ENCODE results near the gene CNTNAP2.
"Not testable (repeated sequence)": the region's sequence is repeated elsewhere in the genome, so short reads cannot be mapped to it uniquely, and the experiment has no call there.

The CNTNAP2 gene

GRCh38 chr7:148261996-148262688 lies 2145.5 kb downstream of the CNTNAP2 start:
- no peak for DNase-seq

DNA sequence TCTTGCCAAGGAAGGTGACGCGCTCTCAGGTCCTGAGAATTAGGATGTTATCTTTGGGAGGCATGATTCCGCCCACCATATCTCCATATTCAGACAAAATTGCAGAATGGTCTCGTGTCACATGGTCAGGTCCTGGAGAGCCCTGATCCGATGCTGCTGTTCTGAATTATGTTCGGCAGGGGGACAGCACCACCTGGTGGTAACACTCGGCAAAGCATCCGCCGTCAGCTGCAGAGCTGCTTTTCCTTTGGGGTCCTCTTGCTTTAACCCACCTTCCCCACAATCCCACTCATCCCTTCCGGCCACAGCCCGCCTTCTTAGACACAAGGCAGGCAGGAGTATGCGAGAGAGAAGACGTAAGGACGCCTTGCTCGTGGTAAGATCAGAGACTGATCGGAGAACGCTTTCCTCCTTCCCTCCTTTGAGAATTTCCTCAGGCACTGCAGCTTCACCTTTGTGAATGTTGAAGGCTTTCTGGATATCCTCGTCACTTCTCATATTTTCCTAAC lies 2146.2 kb downstream of the CNTNAP2 start:
- DNase-seq: peak in 1 of 2 experiments; percentile 12

GRCh38 chr7:148264933-148265557 lies 2148.4 kb downstream of the CNTNAP2 start:
- no peak for DNase-seq

DNA sequence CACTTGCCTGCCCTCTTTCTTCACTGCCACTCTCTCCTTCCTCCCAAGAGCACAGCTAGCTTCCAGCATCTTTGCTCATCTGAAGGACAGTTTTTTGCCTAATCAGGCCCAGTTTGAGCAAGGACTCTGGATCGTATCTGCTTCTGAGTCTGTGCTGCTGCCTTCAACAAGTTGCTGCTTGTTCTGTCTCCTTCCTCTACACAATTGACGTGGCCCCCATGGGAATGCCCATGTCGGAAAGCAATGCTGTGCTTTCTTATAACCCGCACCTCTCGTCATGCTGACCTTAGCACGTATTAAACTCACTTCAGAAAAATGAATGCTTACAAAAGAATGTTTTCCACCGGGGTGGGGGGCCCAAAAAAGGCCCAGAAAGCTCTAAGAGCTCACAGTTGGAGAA lies 2149.3 kb downstream of the CNTNAP2 start:
- DNase-seq: no peak

GRCh38 chr7:148266795-148267194 lies 2150.2 kb downstream of the CNTNAP2 start:
- no peak for DNase-seq

DNA sequence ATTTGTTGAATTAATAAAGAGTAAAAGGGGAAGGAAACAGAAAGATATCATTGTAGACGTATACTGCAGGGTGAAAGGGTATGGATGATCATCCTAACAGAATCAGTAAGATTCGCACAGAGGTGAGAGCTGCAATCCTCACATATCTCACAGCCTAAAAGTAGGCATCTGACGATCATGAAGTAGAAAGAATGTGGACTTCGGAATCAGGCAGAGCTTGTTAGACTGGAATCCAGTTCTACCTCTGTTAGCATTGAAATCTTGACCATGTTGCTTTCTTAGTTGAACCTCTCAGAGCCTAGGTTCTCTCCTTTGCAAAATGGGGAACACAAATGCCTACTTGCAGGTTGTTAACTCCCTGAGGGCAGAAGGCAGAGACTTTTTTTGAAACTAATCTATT lies 2154.0 kb downstream of the CNTNAP2 start:
- DNase-seq: no peak

DNA sequence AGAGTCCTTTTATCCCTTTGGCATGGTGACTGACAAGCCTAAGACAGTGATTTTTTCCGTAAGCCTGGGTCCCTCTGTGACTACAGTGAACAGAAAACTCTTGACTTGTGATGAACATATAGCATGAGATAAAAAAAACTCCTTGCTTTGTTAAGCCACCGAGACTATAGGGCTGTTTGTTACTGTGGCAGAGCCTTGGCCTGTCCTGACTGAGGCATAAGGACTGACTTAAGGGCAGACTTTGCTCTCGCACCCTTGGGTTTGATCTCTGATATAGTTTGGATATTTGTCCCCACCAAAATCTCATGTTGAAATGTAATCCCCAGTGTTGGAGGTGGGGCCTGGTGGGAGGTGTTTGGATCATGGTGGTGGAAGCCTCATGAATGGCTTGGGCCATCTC lies 2157.5 kb downstream of the CNTNAP2 start:
- no peak for DNase-seq

GRCh38 chr7:148275359-148275890 lies 2158.8 kb downstream of the CNTNAP2 start:
- no peak for DNase-seq

DNA sequence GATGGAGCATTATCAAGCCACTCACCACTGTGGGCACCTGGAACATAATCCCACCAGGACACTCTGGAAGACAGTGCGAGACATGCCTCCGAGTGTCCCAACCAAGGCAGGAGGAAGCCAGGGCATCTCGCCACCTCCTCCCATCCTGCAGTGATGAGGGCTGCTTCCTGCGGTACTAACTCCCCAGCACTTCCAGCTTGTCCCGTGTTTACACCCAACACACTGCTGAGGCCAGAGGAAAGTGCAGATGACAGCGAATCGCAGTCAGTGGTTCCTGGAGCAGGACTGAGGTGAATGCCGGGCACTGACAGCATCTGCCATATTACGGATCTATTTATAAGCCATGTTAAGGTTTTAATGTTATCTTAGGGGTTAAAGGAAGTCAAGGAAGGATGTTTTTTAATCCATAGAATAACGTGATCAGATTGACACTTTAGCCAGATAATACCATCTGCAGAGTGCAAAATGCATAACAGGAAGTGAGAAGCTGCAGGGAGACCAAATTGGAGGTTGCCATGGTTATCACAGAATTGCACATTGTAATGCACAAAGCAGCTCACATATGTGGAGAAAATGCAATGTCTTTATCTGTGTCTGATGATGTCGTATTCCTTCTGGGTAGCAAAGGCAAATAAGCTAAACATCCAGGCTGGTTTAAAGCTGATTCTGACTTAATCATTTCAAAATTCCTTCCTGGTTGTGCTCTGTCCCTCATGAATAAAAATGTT lies 2159.9 kb downstream of the CNTNAP2 start:
- DNase-seq: no peak

DNA sequence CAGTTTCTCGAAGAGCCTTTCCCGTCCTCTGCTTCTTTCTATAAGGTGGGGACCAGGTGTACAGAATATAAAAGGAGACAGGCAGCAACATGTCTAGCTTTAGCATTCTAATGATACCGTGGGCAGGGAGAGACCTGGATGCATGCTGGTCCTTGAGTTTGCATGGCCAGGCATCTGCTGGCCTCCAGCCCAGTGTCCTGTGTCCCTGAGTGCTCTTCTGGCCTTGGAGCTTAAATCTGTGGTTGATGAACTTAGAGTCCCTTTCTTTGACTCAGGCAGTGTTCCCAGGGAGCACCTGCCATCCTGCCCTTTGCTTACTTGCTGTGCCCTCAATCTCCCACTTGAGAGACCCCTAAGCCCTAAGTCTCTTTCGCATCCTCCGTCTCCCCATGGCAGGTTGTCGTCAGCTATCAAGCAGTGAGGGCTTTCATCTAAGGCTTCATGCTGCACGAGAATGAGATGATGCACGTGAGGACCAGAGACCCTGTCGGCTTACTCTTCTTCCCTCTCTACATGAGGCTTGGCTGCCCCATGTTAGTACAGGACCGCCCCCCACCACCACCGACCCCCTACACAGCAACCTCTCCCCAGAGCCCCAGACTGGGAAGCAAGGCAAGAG lies 2160.6 kb downstream of the CNTNAP2 start:
- DNase-seq: no peak

DNA sequence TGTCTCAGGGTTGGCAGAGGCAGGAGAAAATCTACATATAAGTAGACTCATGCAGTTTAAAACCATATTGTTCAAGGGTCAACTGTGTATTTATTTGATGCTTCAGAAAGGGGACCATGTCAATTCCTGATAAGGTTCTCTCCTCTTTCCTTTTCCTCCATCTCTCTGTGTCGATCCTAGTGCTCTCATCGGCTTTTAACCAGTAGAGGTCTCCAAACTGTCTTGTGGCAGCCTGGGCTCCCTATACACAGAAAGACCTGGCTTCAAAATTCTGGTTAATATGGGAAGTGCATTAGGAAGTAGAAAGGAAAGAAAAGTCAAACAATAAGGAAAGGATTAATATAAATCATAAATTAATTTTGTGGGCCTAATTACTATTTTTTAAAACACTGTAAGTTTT lies 2169.5 kb downstream of the CNTNAP2 start:
- DNase-seq: no peak

- DNase-seq: no peak
Observed at GRCh38 chr7:148287538-148287937, 2170.9 kb downstream of the CNTNAP2 start.

- DNase-seq: no peak
Observed at GRCh38 chr7:148288592-148289151, 2172.1 kb downstream of the CNTNAP2 start.

DNA sequence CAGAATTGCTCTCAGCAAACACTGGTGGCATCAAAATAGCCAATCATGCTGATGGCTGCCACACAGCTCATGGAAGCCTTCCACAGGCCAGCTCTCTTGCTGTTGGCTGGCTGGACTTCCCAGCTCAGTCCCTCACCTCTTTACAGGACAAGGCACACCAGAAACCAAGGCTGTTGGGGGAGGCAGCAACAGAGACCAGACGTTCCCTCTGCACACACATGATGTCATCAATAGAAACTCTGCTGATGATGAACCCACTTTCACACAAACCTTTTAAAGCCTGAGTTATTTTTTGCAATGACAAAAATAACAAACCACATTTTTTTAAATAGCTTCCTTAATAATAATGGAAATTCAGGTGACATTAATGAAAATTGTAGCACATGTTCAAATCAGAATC lies 2173.0 kb downstream of the CNTNAP2 start:
- DNase-seq: no peak

GRCh38 chr7:148290538-148290937 lies 2173.9 kb downstream of the CNTNAP2 start:
- no peak for DNase-seq

DNA sequence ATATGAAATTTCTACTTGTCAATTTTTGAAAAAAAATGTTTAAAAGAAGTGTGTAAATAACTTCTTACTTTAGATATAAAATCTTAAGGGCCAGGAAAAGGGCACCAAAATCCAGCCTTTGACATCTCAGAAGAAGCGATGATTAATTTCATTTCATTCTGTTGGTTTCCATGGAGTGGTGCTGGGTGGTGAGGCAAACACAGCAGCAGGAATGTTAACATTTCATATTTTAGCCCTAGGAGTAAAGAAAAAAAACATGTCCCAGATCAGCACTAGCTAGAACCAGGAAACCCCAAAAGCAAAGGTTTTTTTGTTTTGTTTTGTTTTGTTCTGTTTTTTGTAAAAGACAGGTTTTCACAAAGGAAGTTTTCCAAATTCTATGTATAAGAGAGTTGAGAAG lies 2175.2 kb downstream of the CNTNAP2 start:
- no peak for DNase-seq

GRCh38 chr7:148296994-148297644 lies 2180.5 kb downstream of the CNTNAP2 start:
- DNase-seq: no peak

- DNase-seq: not testable (repeated sequence)
Observed at GRCh38 chr7:148298768-148299167, 2182.2 kb downstream of the CNTNAP2 start.

DNA sequence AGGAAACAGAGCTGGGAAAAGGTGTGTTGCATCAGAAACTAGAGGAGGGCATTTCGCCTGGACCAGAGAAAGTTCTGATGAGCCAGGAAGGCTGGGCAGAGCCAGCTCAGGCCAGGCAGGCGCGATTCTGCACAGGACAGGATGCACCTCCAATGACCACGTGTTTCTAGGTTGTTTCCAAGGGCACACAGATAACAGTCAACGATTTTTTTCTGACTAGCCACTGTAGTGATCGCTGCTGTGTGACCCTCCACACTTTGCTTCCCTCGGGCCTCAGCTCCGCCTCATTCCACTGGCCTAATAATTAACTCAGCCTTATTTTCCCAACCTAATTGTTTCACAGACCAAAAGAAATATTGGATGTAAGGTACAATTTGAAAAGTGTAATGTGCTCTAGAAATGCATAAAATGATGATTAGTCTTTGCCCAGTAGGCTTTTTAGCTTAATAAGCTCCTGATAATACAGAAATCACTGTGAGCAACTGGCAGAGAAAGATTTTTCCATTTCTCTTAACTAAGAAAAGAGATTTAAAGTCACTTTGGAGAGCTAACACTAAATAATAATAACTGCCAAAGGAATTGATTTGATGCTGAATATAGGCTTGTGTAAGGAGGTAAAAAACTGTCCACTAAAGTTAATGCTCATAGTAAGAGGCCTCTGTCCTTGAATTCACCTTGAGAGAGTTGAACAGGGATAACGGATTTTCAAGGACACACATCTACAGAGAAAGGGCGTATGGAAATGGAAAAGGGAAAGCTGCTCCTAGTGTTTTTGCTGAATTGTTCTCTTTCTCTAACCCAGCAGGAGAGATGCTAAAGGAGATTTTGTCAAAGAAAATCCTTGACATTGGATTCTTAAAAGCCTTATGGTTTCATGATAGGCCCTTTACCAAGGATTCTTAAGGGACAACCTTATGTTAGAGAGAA lies 2183.0 kb downstream of the CNTNAP2 start:
- DNase-seq: no peak

- DNase-seq: not testable (repeated sequence)
Observed at GRCh38 chr7:148302436-148302835, 2185.8 kb downstream of the CNTNAP2 start.

All from NCI-H187 (cell line).